AG04449 (cell line): Measurements from ENCODE around the gene RALA.
"Not testable (repeated sequence)": the region's sequence is repeated elsewhere in the genome, so short reads cannot be mapped to it uniquely, and the experiment has no call there.

Experiments
- CTCF ChIA-PET: fragments of 350-600 bp; formaldehyde crosslinking; extraction: SDS; loops from one replicate; lab custom pipeline; 2021; ENCODE audit warnings: antibody characterized with exemption; lab: Yijun Ruan, JAX
- POLR2A ChIA-PET: fragments of 400-600, 350-600 bp; formaldehyde crosslinking; extraction: SDS; loops from one replicate; lab custom pipeline; 2020; ENCODE audit warnings: antibody characterized with exemption, inconsistent platforms; lab: Yijun Ruan, JAX
- DNase-seq: peaks from one replicate; pipeline ENCODE4 v3.0.0-alpha.2; 2010; ENCODE audit warnings: low read depth, low spot score
- H3K4me3 ChIP-seq: 2 replicates; pipeline ENCODE4 v1.5.1; 2011; ENCODE audit warnings: low read depth, mild to moderate bottlenecking, control low read depth, low read length
- TF ChIP-seq, protein P1 (sequence below): IDR thresholded peaks from one replicate; pipeline ENCODE4 v1.5.1; 2011; ENCODE audit warnings: mild to moderate bottlenecking, moderate library complexity, low read length, control low read depth, inconsistent platforms; ENCODE audit not compliant: insufficient read depth; ENCODE audit errors: missing control alignments

Gene RALA

DNA sequence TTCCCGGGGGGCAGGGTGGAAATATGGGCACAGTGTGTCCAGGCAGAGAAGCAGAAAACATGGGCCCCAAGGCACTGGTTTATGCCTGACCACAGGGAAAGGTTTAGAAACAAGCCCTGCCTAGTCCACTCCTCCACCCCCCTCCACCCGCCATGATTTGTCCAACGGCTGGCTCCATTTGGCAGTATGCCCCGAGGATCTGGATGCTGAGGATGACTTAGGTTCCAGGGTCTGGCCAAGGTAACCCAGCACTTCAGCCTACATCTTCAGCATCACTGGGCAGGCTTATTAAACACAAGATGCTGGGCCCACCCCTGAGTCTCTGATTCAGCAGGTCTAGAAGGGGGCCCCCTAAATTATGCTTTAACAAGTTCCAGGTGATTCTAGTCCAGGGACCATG is 121.9 kb downstream of the RALA start:
- DNase-seq: no peak
- CTCF ChIA-PET: interaction anchor here (0.7 to 15.4 kb wide), 29 partner anchors 7 to 307 kb away, joined by 3 to 544 read pairs (median 4); partner anchors contain the start of gene RALA
- TF ChIP-seq, protein P1, sequence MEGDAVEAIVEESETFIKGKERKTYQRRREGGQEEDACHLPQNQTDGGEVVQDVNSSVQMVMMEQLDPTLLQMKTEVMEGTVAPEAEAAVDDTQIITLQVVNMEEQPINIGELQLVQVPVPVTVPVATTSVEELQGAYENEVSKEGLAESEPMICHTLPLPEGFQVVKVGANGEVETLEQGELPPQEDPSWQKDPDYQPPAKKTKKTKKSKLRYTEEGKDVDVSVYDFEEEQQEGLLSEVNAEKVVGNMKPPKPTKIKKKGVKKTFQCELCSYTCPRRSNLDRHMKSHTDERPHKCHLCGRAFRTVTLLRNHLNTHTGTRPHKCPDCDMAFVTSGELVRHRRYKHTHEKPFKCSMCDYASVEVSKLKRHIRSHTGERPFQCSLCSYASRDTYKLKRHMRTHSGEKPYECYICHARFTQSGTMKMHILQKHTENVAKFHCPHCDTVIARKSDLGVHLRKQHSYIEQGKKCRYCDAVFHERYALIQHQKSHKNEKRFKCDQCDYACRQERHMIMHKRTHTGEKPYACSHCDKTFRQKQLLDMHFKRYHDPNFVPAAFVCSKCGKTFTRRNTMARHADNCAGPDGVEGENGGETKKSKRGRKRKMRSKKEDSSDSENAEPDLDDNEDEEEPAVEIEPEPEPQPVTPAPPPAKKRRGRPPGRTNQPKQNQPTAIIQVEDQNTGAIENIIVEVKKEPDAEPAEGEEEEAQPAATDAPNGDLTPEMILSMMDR: no peak
- H3K4me3 ChIP-seq: no peak overlapping the region
- POLR2A ChIA-PET: interaction anchor here (1.2 kb wide), 1 partner anchor 165 kb away, joined by 4 read pairs; no protein-coding TSS in a partner anchor

DNA sequence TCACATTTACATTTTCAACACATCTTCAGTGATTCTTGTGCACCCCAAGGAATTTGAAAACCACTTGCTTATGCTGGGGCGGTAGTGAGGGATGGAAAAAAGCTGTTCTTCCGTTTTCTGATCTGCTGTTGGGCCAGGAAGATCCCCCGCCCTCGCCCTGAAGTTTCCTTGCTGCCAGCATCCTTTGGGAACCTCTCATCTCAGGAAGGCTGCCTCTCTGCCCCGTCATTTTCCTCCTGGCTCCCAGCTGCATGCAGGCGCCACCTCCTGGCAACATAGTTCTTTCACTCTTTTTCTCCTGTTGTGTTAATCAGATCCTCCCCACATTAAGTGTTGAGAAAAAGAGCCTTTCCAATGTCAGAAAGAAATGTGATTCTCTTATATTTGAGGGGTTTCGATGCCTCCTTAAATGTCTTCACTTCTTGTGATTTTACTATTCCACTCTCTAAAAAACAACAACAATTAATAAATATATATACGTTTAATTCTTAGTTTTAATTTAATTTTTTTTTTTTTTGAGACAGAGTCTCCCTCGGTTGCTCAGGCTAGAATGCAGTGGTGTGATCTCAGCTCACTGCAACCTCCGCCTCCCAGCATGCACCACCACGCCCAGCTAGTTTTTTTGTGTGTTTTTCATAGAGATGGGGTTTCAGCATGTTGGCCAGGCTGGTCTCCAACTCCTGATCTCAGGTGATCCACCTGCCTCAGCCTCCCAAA is 122.9 kb downstream of the RALA start:
- ChIA-PET CTCF (interaction anchor here (0.6 to 15.4 kb wide), 36 partner anchors 8 to 306 kb away, joined by 3 to 544 read pairs (median 4); partner anchors contain the start of gene RALA), POLR2A (interaction anchor here (1.2 kb wide), 1 partner anchor 166 kb away, joined by 4 read pairs; no protein-coding TSS in a partner anchor)
- DNase-seq: no peak
- no peak overlapping the region for H3K4me3 ChIP-seq
- TF ChIP-seq, protein P1: peak; percentile 83

DNA sequence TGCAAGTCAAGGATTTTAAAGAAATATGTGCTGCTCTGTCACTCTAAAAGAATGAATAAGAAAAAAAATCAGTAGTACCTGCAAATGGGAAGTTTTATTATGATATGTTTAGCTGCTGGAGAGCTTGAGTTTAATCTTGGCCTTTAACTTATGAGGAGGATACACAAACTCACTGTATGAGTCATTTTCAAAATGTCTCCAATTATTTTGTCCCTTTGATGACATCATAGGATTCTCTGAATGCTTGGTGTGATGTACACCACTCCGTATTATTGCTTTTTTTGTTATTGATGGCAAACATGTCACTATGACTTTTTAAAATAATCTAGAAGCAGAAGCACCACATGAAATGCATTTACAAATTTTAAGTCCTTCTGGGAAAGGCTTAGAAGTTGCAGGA is 125.8 kb downstream of the RALA start:
- ChIA-PET POLR2A (interaction anchor here (0.6 kb wide), 1 partner anchor 78 kb away, joined by 3 read pairs; no protein-coding TSS in a partner anchor), CTCF (interaction anchor here (0.9 to 15.4 kb wide), 5 partner anchors 9 to 170 kb away, joined by 3 to 544 read pairs (median 10); partner anchors contain the start of gene RALA)
- DNase-seq: no peak
- no peak overlapping the region for H3K4me3 ChIP-seq
- TF ChIP-seq, protein P1: no peak

DNA sequence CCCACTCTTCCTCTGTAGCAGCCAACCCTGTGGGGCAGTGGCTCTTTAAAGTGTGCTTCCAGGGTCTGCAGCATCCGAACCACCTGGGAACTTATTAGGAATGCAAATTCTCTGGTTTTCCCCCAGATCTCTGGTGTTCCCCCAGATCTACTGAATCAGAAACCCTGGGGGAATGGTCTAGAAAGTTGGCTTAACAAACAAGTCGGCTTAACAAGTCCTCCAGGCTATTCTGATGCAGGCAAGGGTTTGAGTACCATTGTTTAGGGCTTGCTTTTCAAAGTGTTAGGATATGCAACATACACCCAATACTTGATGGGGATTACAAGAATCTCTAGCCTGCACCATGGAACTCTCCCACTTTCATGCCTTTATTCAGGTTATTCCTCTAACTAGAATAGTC is 126.3 kb downstream of the RALA start:
- DNase-seq: no peak
- POLR2A ChIA-PET: interaction anchor here (0.6 kb wide), 1 partner anchor 79 kb away, joined by 3 read pairs; no protein-coding TSS in a partner anchor
- TF ChIP-seq, protein P1: no peak
- H3K4me3 ChIP-seq: no peak overlapping the region
- CTCF ChIA-PET: interaction anchor here (0.9 to 15.4 kb wide), 4 partner anchors 7 to 170 kb away, joined by 3 to 544 read pairs (median 42); no protein-coding TSS in a partner anchor

DNA sequence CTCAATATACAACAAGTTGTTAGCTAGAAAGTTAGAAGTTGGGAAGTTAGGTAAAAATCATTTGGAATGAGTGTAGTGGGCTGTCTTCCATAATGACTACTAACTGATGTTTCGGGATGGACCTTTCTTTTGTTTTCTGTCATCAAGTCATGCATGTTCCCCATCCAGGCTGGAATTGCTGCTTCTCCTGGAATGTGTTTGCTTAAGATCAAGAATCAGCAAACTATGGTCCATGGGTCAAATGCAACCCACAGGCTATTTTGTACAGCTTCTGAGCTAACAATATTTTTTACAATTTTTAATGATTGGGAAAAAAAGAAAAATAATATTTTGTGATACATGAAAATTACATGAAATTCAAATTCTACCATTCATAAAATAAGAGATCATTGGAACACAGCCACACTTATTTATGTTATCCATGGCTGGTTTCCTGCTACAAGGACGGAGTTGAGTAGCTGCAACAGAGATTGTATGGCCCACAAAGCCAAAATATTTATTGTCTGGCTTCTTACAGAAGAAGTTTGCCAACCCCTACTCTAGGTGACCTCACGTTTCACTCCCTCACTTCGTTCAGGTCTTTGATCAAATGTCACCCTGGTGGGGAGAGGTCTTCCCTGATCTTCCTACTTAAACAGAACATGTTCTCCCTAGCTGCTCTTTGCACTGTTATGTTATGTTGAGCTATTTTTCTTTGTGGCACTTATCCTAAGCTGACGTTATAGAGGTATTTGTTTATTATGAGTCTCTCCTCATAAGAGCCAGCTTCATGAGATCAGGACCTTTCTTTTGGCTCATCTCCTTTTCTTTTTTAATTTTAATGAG is 127.1 kb downstream of the RALA start:
- TF ChIP-seq, protein P1: no peak
- POLR2A ChIA-PET: no interaction called here
- no peak overlapping the region for H3K4me3 ChIP-seq
- DNase-seq: no peak
- CTCF ChIA-PET: interaction anchor here (0.9 to 15.4 kb wide), 5 partner anchors 8 to 171 kb away, joined by 3 to 544 read pairs (median 4); no protein-coding TSS in a partner anchor

DNA sequence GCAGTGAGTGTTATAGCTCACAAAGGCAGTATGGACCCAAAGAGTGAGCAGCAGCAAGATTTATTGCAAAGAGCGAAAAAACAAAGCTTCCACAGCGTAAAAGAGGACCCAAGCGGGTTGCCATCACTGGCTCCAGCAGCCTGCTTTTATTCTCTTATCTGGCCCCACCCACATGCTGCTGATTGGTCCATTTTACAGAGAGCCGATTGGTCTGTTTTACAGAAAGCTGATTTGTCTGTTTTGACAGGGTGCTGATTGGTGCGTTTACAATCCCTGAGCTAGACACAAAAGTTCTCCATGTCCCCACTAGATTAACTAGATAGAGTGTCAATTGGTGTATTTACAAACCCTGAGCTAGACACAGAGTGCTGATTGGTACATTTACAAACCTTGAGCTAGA is 129.9 kb downstream of the RALA start:
- CTCF ChIA-PET: interaction anchor here (3.3 kb wide), 1 partner anchor 173 kb away, joined by 17 read pairs; no protein-coding TSS in a partner anchor
- DNase-seq, H3K4me3 ChIP-seq, POLR2A ChIA-PET: not testable (repeated sequence)
